OCI-LY1 (cell line): ENCODE results near the gene MBD6.

Source experiments
- H2AFZ ChIP-seq: fragments of 200-600 bp; sonication (generic), shearing (Covaris generic); 2 replicates; pipeline ENCODE4 v1.6.0; 2014; ENCODE audit warnings: antibody characterized with exemption, mild to moderate bottlenecking, low read length
- H3F3A ChIP-seq: fragments of 200-600 bp; sonication (generic), shearing (Covaris generic); 2 replicates; pipeline ENCODE4 v1.6.0; 2014; ENCODE audit warnings: mild to moderate bottlenecking, antibody characterized with exemption, low read length, moderate library complexity; ENCODE audit not compliant: insufficient read depth
- H3K27ac ChIP-seq: fragments of 200-600 bp; sonication (generic); 2 replicates; pipeline ENCODE4 v1.5.1; 2014; ENCODE audit warnings: low read length, mixed run types, mild to moderate bottlenecking, low read depth; ENCODE audit not compliant: poor library complexity, severe bottlenecking
- H3K27me3 ChIP-seq: fragments of 200-600 bp; sonication (generic); 2 replicates; pipeline ENCODE4 v1.6.0; 2014; ENCODE audit warnings: antibody characterized with exemption, mild to moderate bottlenecking, low read length, moderate library complexity; ENCODE audit not compliant: insufficient read depth
- H3K36me3 ChIP-seq: fragments of 200-600 bp; sonication (generic); 2 replicates; pipeline ENCODE4 v1.6.1; 2014; ENCODE audit warnings: mild to moderate bottlenecking, antibody characterized with exemption, low read length, moderate library complexity, mixed read lengths; ENCODE audit not compliant: insufficient read depth
- H3K4me1 ChIP-seq: fragments of 200-600 bp; sonication (generic); 2 replicates; pipeline ENCODE4 v1.5.1; 2014; ENCODE audit warnings: mild to moderate bottlenecking, low read length, moderate library complexity; ENCODE audit not compliant: insufficient read depth, severe bottlenecking
- H3K4me2 ChIP-seq: fragments of 200-600 bp; sonication (generic), shearing (Covaris generic); 2 replicates; pipeline ENCODE4 v1.6.1; 2014; ENCODE audit warnings: low read length
- H3K4me3 ChIP-seq: fragments of 200-600 bp; sonication (generic); 2 replicates; pipeline ENCODE4 v1.5.1; 2014; ENCODE audit warnings: low read length, low read depth, mild to moderate bottlenecking, mixed read lengths; ENCODE audit not compliant: poor library complexity, severe bottlenecking
- H3K79me2 ChIP-seq: fragments of 200-600 bp; shearing (Covaris generic); 2 replicates; pipeline ENCODE4 v1.6.1; 2016; ENCODE audit warnings: mixed run types, low read length, mixed read lengths; ENCODE audit not compliant: insufficient read depth
- H3K9ac ChIP-seq: fragments of 200-600 bp; sonication (generic), shearing (Covaris generic); 2 replicates; pipeline ENCODE4 v1.6.1; 2014; ENCODE audit warnings: mild to moderate bottlenecking, low read length, mixed read lengths
- H3K9me2 ChIP-seq: fragments of 200-600 bp; sonication (generic), shearing (Covaris generic); 2 replicates; pipeline ENCODE4 v1.6.1; 2014; ENCODE audit warnings: low read depth, mild to moderate bottlenecking, low read length, mixed read lengths
- H3K9me3 ChIP-seq: fragments of 200-600 bp; shearing (Covaris generic); 2 replicates; pipeline ENCODE4 v1.6.1; 2014; ENCODE audit warnings: low read length, mixed read lengths
- H4K20me1 ChIP-seq: fragments of 200-600 bp; sonication (generic), shearing (Covaris generic); 2 replicates; pipeline ENCODE4 v1.6.0; 2016; ENCODE audit warnings: mild to moderate bottlenecking, low read length; ENCODE audit not compliant: insufficient read depth
- EZH2 ChIP-seq: fragments of 200-600 bp; sonication (generic), shearing (Covaris generic); IDR thresholded peaks from 2 replicates; pipeline ENCODE4 v1.8.0; 2017; ENCODE audit warnings: borderline replicate concordance, mixed run types, mild to moderate bottlenecking, antibody characterized with exemption, low read length, moderate library complexity, mixed read lengths
- TF ChIP-seq, protein P1 (sequence below): fragments of 200-600 bp; sonication (generic), shearing (Covaris generic); IDR thresholded peaks from 2 replicates; pipeline ENCODE4 v1.5.1; 2017; ENCODE audit warnings: mild to moderate bottlenecking, antibody characterized with exemption, low read length, moderate library complexity, mixed read lengths

MBD6 gene, protein sequence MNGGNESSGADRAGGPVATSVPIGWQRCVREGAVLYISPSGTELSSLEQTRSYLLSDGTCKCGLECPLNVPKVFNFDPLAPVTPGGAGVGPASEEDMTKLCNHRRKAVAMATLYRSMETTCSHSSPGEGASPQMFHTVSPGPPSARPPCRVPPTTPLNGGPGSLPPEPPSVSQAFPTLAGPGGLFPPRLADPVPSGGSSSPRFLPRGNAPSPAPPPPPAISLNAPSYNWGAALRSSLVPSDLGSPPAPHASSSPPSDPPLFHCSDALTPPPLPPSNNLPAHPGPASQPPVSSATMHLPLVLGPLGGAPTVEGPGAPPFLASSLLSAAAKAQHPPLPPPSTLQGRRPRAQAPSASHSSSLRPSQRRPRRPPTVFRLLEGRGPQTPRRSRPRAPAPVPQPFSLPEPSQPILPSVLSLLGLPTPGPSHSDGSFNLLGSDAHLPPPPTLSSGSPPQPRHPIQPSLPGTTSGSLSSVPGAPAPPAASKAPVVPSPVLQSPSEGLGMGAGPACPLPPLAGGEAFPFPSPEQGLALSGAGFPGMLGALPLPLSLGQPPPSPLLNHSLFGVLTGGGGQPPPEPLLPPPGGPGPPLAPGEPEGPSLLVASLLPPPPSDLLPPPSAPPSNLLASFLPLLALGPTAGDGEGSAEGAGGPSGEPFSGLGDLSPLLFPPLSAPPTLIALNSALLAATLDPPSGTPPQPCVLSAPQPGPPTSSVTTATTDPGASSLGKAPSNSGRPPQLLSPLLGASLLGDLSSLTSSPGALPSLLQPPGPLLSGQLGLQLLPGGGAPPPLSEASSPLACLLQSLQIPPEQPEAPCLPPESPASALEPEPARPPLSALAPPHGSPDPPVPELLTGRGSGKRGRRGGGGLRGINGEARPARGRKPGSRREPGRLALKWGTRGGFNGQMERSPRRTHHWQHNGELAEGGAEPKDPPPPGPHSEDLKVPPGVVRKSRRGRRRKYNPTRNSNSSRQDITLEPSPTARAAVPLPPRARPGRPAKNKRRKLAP

DNA sequence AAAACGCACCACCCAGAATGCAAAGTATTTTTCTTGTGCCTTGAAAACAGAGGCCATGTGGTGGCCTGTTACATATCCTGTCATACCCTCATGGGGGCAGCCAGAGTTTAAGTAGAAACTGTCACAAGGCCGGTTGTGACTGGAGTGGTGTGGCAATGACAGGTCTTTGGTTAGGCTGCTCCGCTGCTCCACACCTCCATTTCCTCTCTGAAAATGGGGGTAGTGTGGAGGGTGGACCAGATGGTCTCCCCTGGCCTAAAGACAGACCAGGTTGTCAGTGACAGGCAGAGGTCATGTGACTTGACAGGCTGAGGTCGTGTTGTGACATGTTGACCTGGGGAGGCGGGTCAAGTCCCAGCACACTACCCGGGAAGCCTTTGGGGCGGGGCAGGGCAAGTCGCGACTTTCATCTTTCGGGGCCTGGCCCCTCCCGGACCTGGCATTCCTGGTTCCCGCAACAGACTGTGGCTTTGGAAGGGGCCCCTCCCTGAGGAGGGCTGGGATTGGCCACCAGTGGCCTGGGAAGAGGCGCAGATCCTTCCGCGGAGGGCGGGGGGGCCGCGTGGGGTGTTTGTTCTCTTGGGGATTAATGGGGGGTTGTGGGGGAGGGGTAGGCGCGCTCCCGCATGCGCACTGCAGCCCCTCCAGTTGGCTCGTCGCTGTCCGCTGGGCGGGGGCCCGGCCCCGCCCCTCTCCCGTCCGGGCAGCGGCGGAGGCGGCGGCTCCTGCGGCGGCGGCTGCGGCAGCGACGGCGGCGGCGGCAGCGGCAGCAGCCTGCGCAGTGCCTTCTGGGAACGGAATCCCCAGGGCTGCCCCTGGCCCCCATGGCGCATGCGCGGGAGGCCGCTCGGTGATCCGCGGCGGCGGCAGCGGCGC is at the start of gene MBD6:
Gene MBD6 (plus strand): TSS at position 814 of the 876 bp plus-strand sequence. CDS start 1,480 bp downstream, outside the sequence.
- no peaks in the 10 kb centered on the region for H3K9me2 ChIP-seq
- peaks cover 42% of the 10 kb centered on the region for H3K36me3 ChIP-seq
- 0 out of 2 replicates have a peak, but pooled peaks cover 7% of the 10 kb centered on the region for H3F3A ChIP-seq
- peak within 1 kb of the TSS; percentile 99 for H3K27ac ChIP-seq
- H4K20me1 ChIP-seq: no peaks in the 10 kb centered on the region
- H2AFZ ChIP-seq: no peak within 1 kb of the TSS
- H3K4me2 ChIP-seq: peak within 1 kb of the TSS; percentile 93
- no peaks in the 10 kb centered on the region for H3K27me3 ChIP-seq
- TF ChIP-seq, protein P1, sequence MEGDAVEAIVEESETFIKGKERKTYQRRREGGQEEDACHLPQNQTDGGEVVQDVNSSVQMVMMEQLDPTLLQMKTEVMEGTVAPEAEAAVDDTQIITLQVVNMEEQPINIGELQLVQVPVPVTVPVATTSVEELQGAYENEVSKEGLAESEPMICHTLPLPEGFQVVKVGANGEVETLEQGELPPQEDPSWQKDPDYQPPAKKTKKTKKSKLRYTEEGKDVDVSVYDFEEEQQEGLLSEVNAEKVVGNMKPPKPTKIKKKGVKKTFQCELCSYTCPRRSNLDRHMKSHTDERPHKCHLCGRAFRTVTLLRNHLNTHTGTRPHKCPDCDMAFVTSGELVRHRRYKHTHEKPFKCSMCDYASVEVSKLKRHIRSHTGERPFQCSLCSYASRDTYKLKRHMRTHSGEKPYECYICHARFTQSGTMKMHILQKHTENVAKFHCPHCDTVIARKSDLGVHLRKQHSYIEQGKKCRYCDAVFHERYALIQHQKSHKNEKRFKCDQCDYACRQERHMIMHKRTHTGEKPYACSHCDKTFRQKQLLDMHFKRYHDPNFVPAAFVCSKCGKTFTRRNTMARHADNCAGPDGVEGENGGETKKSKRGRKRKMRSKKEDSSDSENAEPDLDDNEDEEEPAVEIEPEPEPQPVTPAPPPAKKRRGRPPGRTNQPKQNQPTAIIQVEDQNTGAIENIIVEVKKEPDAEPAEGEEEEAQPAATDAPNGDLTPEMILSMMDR: peak; percentile 29; the same call in 1 of the 2 replicates
- TF ChIP-seq EZH2: no peak
- H3K9ac ChIP-seq: peak within 1 kb of the TSS; percentile 91
- H3K4me3 ChIP-seq: peak within 1 kb of the TSS; percentile 75
- no peaks in the 10 kb centered on the region for H3K9me3 ChIP-seq
- H3K79me2 ChIP-seq: peaks cover 11% of the 10 kb centered on the region
- H3K4me1 ChIP-seq: peaks cover 53% of the 10 kb centered on the region

DNA sequence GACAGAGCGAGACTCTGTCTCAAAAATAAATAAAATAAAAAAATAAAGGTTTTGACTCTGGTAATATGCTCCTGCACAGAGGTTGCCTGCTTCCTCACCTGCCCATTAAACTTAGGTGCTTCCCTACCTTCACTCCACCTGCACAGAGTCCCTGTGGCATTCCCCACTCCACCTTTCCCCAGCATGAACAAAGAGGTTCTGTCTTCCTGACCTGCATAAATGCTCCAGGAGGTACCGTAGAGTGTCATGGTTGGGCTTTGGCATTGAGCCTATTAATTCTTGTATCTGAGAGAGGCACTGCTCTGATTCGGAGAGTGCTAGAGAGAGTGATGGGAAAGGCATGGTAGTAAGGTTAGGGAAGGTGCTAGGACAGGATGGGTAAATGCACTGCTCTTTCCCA is 49.2 kb upstream of the MBD6 start:
- H3K4me2 ChIP-seq: no peak overlapping the region
- H3K4me3 ChIP-seq: no peak overlapping the region
- H3K27ac ChIP-seq: no peak overlapping the region
- no peak overlapping the region for H3K9ac ChIP-seq
- H3K27me3 ChIP-seq: 0 out of 2 replicates have a peak, but pooled peaks cover 4% of the 10 kb centered on the region
- H3K9me3 ChIP-seq: no peaks in the 10 kb centered on the region
- H3K4me1 ChIP-seq: peaks cover 24% of the 10 kb centered on the region
- no peaks in the 10 kb centered on the region for H3K79me2 ChIP-seq
- H2AFZ ChIP-seq: no peak overlapping the region
- H3F3A ChIP-seq: no peaks in the 10 kb centered on the region
- TF ChIP-seq EZH2: no peak
- TF ChIP-seq, protein P1: no peak
- no peaks in the 10 kb centered on the region for H3K9me2 ChIP-seq
- no peaks in the 10 kb centered on the region for H4K20me1 ChIP-seq
- H3K36me3 ChIP-seq: no peaks in the 10 kb centered on the region; the same call in 1 of the 2 replicates

DNA sequence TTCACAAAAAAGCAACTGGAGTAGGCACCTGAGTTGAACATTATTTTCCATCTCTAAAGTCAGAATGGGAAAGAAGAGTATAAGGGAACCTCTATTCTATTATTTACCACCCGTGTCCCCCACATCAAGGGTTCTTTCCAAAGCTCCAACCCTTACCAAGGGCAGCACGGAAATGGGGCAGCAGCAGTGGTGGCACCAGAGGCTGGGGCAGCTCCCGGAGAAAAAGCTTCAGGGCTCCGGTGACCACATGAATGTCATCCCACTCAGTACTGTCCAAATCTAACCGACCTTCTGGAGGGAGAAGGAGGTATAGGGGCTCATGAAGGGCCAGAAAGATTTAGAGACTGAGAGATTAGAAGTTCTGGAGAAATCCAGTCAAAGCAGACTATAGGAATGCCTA is 48.7 kb upstream of the MBD6 start:
- Histone ChIP-seq H2AFZ (no peak overlapping the region), H4K20me1 (no peaks in the 10 kb centered on the region), H3F3A (no peaks in the 10 kb centered on the region), H3K79me2 (no peaks in the 10 kb centered on the region), H3K4me2 (no peak overlapping the region), H3K27me3 (0 out of 2 replicates have a peak, but pooled peaks cover 3% of the 10 kb centered on the region), H3K9ac (no peak overlapping the region), H3K4me3 (no peak overlapping the region), H3K9me2 (no peaks in the 10 kb centered on the region), H3K9me3 (no peaks in the 10 kb centered on the region), H3K4me1 (peaks cover 29% of the 10 kb centered on the region), H3K36me3 (no peaks in the 10 kb centered on the region; the same call in 1 of the 2 replicates), H3K27ac (no peak overlapping the region)
- TF ChIP-seq EZH2: no peak
- TF ChIP-seq, protein P1: no peak
